NK-92 (cell line): Measurements from ENCODE around the gene FBXW2.

Experiments used
- DNase-seq: peaks from one replicate; lab custom pipeline; 2025; ENCODE audit not compliant: unreplicated experiment; lab: John Stamatoyannopoulos, UW

The FBXW2 gene

DNA sequence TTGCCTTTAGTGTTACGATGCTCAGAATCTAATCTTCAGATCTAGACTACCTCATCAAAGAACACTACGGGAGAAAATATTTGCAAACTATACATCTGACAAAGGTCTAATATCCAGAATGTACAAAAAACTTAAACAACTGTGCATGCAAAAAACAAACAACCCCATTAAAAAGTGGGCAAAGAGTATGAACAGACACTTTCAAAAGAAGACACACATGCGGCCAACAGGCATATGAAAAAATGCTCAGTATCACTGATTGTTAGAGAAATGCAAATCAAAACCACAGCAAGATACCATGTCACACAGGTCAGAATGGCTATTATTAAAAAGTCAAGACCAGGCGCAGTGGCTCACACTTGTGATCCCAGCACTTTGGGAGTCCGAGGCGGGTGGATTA is 47.9 kb downstream of the FBXW2 start:
- no peak for DNase-seq

DNA sequence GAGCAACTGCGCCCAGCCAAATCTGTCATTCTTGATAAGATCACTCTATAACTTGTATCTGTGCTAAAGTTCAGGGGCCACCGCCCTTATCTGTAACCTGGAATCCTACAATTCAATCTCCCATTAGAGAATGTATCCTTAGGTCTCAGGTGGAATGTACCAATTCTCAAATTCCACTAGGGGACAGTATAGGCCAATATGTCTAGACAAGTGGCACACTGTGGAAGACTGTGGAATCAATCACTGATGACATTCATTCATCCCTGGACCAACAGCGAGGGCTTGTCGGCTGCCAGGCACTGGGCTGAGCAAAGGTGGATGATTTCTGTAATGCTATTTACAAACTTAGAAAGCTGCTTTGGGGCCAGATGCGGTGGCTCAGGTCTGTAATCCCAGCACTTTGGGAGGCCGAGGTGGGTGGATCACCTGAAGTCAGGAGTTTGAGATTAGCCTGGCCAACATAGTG is 50.2 kb downstream of the FBXW2 start:
- no peak for DNase-seq

DNA sequence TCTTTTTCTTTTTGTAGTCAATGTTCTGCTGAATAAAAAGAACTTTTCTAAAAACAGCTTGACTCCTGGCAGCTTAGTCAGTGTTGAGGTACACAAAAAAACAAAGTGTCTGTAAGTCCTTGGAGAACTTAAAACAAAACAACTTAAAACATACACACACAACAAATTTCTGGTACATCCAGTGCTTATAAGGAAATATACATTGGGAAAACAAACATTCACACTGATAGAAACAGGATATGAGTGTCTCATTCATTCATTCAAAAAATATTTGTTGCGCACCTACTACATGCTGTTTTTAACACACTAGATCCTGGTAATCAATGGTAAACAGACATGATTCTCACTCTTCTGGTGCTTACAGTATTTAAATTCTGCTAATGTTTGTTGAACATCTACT is 51.5 kb downstream of the FBXW2 start:
- no peak for DNase-seq

DNA sequence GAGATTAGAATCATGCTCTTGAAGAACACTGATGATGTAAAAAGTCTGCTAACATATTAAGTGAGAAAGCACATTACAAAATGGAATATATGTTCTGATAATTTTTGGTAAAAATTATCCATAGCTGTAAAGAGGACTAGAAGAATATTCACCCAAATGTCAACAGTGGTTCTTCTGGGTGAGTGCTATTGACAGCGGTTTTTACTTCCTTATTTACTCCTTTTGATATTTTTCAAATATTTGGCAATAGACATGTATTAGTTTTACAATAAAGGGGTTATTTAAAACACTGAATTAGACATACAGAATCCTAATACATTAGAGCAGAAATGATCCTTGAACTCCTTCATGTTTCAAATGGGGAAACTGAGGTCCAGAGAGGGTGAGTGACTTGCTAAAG is 52.0 kb downstream of the FBXW2 start:
- DNase-seq, result no peak

DNA sequence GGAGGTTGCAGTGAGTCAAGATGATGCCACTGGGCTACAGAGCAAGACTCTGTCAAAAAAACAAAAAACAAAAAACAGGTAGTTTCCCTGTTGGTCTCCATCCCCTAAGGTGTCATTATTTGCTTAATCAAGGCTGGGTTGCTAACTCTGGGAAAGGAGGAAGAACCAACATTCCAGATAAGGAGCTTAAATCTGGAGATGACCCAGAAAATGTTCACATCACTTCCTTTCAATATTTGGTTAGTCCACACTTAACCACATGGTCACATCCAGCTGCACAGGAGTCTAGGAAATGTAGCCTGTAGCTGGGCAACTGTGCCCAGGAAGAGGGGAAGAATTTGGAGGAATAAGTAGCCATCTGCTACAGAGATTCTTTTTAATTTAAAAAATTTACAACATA is 53.1 kb downstream of the FBXW2 start:
- no peak for DNase-seq

DNA sequence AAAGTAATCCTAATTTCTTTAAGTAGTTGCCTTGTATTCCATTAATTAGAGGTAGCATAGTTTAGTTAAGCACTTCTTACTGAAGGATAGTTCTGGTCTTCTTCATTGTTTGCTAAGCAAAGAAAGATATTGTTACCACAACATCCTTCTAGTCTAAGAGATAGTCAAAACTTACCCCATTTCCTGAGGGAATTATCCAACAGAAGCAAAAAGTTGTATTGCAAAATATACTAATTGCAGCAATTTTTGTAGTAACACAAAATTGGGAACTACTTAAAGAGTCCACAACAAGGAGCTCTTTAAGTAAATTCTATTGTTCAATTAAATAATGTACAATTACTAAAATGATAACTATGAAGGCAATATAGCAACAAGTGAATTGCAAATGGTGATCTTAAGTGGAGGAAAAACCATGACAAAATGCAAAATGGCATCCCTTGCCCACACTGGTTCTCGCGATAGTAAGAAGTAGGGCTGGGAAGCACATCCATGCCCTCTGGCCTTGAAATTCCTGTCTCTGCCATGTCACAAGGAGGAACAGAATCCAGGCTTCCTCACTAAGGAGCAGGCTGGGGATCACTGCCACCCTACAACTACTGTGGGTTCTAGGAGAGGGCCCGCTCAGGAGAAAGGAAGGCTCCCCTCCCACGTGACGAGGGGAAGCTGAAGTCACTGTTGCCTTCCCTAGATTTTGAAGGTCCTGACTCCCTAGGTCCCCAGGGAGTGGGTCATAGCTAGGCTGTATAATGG is 55.6 kb downstream of the FBXW2 start:
- no peak for DNase-seq

DNA sequence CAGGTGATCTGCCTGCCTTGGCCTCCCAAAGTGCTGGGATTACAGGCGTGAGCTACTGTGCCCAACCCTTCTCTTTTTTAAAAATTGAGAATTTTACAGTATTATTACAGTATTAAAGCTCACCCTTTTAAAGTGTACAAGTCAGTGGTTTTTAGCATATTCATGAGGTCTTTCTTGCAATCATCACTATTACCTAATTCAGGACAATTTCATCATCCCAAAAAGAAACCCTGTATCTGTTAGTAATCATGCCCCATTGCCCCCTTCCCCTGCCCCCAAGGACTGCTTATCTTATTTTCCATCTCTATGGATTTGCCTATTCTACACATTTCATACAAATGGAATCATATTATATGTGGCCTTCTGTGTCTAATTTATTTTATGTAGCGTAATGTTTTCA is 56.3 kb downstream of the FBXW2 start:
- DNase-seq, result no peak

DNA sequence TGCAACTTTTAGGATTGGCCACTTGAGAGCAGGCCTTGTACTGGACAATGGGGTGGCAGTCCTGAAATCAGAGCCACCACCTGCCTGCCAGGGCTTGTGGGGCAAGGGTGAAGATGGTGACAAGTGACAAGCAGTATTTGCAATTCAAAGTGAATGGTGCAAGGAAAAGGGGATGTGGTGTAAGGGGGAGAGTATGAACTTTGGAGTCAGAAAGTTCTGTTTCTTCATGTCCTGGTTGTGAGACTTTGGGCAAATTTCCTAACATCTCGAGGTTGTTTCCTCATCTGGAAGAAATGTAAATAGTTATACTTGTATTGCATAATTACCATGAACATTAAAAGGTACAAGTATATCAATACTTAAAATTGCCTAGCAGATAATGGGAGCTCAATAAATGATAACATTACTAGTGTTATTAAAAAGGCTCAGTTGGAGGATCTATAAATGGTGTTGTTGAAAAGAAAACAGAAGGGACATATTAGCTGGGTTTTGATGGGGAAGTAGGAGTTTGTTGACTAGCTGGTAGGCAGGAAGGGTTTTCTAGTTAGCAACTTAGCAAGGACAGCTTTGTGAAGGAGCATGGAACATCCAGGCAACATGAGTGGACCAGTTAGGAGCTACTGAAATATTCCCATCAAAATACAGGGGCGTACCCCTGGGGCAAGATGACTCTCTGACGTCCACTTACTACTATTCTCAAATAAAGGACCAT is 57.6 kb downstream of the FBXW2 start:
- DNase-seq, result no peak

DNA sequence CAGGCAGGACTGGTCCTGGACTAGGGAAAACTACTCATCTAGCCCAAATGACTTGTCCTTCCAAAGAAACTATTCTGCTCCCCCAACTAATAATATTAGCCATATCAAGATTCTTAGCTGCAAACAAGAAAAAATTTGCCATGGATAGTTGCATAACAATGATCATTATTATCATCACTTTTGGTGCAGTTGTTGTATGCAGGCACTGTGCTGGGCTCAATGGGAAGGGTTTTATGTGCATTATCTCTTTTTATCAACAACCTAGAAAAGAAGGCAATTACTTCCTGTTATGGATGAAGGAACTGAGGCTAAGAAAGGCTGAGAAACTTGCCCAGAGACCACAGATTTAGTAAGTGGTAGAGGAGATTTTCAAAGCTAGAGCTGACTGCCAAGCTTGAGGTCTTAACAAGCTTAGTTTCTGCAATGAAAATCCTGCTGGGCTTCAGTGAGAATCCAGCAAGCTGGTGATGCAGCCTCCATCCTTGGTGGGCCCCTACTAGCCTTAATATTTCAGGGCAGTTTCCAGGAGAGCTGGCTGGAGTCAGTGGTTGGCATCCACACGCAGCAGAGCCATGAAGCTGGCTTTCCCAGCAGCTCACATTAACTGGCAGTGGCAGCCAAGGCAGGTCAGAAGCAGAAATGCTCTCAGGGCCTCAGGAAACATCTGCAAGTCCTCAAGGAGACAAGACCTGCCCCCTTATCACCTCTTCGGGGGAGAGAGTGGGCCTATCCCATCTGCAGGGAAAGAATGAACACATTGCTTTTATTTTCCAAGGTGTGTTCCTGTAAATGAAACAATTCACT is 58.4 kb downstream of the FBXW2 start:
- DNase-seq, result no peak

DNA sequence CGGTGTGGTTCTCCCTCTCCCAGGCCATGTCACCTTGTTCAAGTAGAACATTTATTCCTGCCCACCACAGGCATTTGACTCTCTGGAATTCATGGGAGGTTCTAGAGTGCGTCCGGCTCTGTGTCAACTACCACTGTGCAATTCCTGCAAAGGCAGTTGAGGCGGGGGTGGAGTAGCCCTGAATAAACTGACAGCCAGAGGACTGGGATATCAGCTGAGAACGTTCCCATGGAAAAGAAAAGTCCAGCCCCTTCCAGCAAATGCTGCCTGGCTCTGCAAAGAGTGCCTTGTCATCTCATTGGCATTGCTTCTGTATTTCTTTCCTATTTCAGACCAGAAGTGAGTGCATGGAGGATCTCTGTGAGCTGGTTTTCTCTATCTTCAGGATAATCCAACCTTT is 60.0 kb downstream of the FBXW2 start:
- no peak for DNase-seq

DNA sequence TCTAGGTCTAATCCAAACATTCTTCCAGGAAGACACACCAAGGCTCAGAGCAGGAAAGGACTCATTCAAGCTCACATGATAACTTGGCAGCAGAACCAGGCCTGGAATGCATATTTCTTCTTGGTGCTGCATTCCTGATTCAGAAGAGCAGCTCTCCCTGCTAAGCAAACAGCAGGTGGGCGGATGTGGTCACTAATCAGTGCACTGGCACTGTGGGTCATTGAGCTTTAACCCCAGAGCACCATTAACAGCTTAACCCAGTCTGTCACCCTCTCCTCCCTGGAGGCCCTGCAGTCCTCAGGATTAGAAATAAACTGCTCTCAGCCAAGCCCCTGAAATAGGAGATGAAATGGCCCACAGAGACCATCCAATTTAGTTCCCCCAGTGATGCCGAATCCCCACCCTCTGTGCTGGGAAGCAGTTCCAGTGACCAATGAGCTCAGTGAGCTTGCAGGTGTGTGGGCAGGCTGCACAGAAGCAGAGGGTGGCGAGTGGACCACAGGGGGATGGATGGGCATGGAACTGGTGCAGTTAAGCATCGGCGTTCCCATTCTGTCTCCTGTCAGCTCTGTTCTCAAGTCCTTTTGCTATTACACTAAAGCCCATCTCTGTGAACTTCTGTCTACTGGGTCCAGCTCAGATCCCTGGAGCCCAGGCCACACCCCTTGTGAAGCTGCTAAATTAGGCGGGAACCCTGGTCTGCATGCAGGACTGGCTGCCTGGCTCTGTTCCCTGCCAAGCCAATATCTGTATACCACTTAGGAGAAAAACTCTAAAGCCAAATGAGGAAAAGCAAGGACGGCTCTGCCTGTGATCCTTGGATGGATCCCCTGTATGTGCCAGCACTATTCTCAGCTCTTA is 62.3 kb downstream of the FBXW2 start:
- DNase-seq, result no peak

DNA sequence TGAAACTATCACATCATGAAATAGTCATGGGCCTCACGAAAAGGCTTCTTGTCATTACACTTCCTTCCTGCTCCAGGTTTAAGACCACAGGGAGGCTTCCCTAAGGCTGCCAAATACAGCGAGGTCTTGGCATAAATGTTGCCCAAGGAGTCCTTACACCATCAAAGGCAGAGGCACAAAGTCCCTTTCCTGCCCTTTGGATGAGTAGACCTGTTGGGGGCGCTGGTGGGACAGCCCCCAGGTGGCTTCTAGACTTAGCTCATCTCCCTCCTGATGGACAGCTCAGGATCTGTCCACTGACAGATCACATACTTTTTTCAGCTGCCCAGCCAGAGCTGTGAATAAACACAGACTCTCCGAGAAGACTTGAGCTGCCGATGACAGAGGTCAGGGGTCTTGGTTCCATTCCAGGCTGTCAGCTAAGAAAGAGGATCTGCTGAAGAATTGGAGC is 63.4 kb downstream of the FBXW2 start:
- DNase-seq, result no peak

DNA sequence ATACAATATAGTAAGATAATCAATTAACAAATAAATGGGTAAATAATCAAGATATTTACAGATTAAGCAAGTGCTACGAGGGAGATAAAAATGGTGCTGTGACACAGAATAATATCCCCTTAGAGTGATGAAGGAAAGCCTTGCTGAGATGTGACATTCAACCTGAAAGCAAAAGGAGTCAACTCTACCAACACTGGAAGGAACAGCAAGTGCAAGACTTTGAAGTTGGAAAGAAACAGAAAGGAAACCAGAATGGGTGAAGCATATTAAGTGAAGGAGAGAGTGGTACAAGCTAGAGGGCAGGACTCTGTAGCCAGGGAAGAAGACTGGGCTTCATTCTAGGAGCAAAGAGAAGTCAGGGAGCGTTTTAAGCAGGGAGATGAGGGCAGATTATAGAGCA is 66.7 kb downstream of the FBXW2 start:
- no peak for DNase-seq

DNA sequence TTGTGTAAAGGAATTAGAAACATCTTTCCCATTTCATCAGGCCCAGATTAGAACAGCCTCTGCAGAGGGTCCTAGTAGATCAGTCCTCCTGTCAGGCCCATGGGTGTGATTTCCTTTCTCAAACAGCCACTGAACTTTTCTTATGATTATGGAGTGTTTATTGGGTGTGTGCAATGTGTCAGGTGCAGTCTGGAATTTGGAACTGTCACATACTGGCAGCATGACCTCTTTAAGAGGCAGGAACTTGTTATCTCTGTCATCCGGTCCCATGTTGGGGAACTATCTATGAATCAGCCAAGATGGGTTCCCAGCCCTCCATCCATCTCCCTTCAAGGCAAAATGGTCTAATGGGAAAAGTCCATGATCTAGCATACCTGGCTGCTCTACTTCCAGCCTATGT is 67.3 kb downstream of the FBXW2 start:
- no peak for DNase-seq

DNA sequence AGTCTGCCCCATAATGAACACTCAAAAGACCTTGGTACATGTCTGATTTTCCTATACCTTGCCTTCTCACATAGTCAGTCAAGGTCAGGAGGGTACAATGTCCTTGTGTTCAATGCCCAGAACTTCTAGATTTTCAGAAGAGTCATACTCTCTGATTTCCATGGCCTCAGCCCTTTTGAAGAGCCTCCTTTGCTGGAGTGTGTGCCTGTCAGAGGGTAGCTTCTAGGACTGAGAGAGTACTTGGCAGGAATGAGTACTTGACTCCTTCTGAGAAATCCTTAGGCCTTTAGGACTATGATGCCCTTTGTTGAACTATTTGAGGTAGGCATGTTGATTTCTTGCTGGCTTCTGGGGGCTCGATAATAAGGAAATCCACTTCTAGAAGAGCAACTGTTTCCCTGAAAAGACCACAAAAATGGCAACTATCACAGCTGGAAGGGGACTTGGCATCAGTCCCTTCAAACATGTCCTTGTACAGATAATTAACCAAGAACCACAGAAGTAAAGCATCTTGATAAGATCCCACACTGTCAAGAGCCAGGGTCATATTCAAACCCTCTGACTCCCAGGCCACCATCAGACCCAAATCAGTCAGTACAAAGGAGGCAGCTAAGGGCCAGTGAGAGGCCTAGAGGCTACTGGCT is 68.3 kb downstream of the FBXW2 start:
- no peak for DNase-seq

DNA sequence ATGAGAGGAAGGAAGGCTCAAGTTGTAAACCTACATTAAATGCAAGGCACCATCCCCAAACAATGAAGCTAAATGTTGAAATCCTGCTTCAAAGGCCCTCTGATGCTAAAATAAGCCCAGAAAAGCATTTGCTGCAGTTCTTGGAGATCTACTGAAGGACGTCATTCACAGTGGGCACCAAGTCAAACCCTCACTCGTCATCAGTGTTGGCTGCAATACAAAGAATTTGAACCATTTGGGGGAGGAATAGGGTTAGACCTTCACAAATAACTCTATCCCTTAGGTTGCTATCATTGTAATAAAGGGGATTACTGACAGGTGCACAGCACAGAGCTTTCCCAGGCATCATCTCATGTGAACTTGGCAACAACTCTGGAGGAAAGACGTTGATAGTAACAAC is 69.7 kb downstream of the FBXW2 start:
- DNase-seq, result no peak

DNA sequence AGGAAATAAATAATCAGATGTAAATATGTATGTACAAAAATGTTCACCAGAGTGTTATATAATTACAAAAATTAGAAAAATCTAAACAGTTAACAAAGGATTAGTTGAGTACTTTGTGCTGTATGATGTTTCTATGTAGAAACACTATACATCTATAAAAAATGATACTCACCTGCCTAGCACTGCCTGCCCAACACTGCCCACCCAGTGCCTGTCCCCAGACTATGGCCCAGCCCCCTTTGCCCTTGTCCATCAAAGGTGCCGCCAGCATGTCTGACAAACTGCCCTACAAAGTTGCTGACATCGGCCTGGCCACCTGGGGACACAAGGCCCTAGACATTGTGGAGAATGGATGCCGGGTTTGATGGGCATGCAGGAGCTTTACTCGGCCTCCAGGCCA is 72.8 kb downstream of the FBXW2 start:
- DNase-seq, result no peak

DNA sequence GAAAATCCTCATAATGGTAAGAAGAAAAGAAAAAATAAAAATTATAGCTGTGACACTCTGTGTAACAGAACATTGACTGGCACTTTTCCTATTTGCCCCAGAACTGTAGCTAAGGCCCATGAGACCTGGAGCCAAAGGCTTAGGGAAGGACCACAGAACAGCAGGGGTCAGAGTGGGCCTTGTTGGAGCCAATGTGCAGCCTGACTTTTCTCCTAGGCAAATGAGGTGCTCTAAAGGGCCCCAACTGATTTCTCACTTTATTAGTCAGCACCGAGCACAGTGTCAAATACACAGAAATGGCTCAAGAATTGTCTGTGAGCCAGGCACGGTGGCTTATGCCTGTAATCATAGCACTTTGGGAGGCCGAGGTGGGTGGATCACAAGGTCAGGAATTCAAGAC is 74.9 kb downstream of the FBXW2 start:
- DNase-seq, result no peak

DNA sequence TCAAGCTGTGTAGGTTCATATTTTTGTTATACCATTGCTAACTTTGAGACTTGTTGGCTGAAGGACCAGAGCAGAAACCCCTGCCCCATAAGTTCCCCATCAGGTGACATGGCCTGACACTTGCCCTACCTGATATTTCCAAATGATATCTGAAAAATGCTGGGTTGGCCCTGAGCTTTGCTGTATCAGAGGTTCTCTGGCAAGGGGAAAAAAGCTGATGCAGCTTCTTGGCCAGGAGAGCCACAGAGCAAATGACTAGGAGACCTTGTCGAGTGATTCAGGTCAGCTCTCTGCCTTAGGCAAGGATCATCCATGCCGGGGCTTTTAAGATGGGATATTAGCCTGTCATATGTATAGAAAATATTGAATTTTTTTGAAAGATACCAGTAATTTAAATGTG is 76.0 kb downstream of the FBXW2 start:
- no peak for DNase-seq

DNA sequence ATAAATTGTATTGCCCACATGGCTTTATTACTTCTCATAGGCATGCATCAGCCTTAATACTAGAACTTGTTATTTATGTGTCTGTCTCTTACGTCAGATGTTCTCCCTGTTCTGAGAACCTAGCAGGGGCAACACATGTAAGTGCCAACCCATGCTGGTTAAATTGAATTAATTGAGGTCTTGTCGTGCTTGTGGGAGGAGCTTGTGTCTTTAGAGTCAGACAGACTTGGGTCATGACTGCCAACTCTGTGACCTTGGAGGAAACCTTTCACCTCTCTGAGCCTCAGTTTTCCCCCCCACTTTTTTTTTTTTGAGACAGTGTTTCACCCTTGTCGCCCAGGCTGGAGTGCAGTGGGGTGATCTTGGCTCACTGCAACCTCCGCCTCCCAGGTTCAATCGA is 76.7 kb downstream of the FBXW2 start:
- DNase-seq, result no peak
